ENCODE data around the gene ANKRD11.
"Not testable (repeated sequence)": the region's sequence is repeated elsewhere in the genome, so short reads cannot be mapped to it uniquely, and the experiment has no call there.

The ANKRD11 gene

GRCh38 chr16:89450537-89450936 is 39.8 kb downstream of the ANKRD11 start:
- DNase-seq (ENCODE audit: low spot score), result no peak

DNA sequence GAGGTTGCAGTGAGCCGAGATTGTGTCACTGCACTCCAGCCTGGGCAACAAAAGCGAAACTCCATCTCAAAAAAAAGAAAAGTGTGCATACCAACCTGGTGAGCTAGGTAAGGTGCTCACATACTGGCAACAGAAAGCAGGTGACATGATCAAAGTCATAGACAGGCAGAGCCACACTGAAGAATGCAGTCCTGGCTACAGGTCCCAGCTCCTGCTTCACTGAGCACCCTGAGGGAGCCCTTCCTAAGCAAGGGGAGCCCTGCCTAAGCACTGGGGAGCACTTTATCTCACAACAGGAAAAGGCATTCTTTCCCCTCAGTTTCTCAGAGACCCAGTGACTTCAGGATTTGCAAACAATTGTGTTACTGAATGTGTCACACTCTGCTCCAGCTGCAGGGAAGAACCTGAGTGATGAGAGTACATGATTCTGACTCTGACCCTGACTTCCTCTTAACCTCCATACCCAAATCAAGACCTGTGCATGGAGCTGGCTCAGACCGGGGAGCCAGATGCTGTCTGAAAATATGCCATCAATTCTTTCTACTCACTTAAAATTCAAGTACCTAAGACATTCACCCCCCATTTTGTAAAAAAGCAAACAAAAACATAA is 40.5 kb downstream of the ANKRD11 start:
- no peak for DNase-seq (ENCODE audit: low spot score)

GRCh38 chr16:89448656-89449055 is 41.7 kb downstream of the ANKRD11 start:
- DNase-seq (ENCODE audit: low spot score), result no peak

- no peak for DNase-seq (ENCODE audit: low spot score)
Observed at GRCh38 chr16:89446975-89447293, 43.4 kb downstream of the ANKRD11 start.

- DNase-seq (ENCODE audit: low spot score), result no peak
Observed at GRCh38 chr16:89446136-89446974, 44.0 kb downstream of the ANKRD11 start.

DNA sequence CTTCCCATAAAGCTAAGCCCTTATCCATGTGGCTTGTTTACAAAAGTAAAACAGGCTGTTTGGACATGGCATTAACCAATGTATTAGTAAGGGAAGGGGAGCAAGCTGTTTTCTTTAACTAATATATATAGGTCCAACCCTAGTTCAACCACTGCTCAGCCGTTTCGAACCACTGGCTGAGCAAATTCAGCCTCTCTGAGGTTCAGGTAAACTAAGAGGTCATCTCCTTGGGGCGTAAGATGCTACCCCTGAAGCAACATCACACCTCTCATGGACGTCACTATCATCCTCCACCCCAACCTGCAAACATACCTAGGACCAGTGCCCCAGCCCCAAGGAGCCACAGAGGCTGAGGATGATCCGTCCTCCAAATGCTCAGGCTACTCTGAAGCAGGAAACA is 45.2 kb downstream of the ANKRD11 start:
- no peak for DNase-seq (ENCODE audit: low spot score)

DNA sequence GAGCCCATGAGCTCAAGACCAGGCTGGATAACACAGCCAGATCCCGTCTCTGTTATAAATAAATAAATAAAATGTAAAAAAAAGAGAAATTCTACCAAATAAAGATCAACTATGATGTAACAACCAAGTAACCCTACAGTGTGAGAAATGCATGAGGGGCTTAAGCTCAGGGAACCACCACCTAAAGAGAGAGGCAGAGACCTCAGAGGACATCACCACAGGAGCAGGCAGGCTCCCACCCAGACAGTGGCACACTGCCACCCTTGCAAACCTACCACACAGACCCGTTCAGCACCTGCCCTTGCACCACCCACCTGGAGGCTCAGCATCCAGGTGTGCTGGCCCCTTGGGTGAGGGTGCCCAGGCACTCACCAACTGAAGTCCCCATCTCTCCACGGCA is 45.6 kb downstream of the ANKRD11 start:
- DNase-seq (ENCODE audit: low spot score), result no peak

GRCh38 chr16:89444151-89444723 is 46.1 kb downstream of the ANKRD11 start:
- DNase-seq (ENCODE audit: low spot score), result no peak

GRCh38 chr16:89443727-89444084 is 46.7 kb downstream of the ANKRD11 start:
- DNase-seq (ENCODE audit: low spot score), result no peak

DNA sequence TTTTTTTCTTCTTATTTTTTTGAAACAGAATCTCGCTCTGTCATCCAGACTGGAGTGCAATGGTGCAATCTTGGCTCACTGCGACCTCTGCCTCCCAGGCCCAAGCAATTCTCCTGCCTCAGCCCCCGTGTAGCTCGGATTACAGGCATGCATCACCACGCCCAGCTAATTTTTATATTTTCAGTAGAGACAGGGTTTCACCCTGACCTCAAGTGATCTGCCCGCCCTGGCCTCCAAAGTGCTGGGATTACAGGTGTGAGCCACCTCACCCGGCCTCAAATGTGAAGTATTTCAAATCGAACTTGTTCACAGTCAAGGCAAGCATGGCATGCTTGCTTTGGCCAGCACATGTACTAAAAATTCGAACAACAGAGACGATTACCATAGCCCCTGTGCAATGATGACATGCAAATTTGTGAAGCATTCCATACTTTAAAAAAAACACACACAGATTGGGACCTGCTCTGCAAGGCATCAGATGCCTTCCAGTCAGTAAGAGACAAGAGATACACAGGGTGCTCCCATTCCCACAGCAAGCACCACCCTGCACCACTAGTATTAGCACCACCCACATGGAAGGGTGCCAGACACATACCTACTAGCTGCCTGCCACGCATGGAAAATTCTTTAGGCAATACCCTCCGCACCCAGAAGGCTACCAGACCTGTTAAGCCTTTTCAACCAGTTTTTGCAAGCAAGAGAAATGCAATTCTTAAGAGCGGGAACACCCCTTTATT is 47.2 kb downstream of the ANKRD11 start:
- DNase-seq (ENCODE audit: low spot score), result peak; percentile 46

DNA sequence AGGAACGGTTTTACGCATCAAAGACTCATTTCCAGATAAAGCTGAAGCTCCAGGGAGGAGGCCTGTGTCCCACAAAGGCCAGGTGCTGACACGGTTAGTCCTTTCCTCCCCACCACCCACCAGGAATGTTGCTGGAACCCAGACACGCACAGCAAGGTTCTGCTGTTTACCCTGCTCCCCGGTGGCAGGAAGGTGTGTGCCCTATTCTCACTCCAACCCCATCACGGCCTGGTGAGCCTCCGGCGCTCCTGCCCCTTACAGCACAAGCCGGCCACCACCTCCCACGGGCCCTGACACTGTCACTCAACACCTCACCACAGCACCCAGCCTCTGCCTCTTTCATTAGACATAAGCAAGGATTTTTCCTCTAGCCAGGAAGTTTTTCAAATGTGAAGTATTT is 47.8 kb downstream of the ANKRD11 start:
- DNase-seq (ENCODE audit: low spot score), result no peak

DNA sequence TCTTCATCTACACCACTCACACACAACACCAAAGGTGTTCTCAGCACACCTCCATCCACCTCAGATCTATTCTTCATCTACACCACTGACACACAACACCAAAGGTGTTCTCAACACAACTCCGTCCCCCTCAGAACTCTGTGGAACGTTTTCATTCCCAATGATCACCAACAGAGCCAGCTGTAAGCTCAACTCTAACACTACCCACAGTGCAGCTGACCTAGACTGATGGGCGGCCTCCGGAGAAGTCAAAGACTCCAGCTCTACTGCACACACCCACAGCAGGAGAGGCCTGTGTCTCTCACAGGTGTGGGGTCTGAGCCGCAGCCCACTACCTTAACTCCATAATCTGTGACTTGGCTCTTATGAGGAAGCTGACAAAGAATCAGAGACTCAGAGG is 50.7 kb downstream of the ANKRD11 start:
- DNase-seq (ENCODE audit: low spot score), result no peak

DNA sequence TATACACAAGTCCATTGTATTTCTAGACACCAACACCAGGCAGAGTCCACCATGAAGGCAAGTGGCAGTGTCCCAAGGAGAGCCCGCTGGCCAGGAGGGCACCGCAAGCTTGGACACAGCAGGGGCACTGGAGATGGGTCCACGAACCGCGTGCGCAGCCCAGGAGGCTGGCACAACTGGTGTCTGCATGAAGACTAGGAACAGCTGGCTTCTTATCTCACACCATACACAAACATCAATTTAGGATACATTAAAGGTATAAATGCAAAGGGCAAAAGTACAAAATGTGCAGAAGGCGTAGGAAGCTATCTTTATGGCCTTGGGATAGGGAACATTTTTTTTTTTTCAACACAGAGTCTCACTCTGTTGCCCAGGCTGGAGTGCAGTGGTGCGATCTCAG is 52.4 kb downstream of the ANKRD11 start:
- no peak for DNase-seq (ENCODE audit: low spot score)

DNA sequence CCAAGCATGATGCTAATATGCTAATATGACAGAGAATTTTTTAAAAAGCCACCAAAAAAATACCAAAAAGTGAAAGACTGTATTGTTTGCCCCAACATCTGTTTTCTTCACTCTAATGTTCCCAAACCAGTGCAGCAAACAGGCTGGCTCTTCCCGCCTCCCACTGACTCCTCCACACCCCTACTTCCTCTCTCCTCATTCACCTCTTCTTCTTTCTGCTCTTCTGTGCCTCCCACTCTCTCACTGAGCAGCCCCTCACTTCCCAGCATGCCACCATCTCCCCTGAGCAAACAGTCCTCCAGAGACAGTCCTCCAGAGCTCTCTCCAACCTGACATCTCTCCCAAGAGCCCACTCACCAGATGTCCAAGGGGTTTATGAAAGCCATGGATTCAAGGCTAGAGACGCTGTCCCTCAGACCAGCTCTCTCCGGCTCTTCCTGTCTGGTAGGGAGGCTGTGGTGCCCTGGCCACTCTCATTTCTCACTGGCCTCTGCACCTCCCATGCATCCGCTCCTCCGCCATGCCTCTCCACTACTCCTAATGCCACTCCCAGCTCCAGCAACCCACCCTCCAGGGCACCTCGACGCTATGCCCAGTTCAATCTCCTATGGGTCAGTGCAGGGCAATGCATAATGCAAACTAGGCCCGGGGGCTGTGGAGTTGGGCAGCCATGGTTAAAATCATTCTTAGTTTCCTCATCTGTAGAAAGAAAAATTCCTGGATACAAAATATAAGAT is 52.9 kb downstream of the ANKRD11 start:
- DNase-seq (ENCODE audit: low spot score), result no peak

- no peak for DNase-seq (ENCODE audit: low spot score)
Observed at GRCh38 chr16:89436366-89436765, 54.0 kb downstream of the ANKRD11 start.

- DNase-seq (ENCODE audit: low spot score), result not testable (repeated sequence)
Observed at GRCh38 chr16:89435059-89435458, 55.3 kb downstream of the ANKRD11 start.

DNA sequence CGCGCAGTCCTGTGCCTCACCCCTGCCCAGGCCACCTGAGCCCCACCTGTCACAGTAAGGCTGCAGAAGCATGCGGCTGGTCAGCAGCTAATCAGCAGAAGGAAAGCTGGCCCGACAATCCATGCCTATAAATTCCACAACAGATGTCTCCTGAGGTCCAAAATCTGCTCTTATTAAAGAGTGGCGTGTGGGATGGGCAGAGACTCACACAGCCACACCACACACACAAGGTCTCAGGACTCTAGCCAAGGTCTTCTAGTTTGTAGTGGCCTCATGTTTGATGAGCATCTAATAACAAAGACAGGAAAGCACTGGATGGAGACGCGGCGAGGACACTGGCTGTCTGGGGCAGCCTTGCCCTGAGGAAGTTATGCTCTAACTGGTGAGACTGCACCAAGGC is 55.9 kb downstream of the ANKRD11 start:
- DNase-seq (ENCODE audit: low spot score), result no peak

DNA sequence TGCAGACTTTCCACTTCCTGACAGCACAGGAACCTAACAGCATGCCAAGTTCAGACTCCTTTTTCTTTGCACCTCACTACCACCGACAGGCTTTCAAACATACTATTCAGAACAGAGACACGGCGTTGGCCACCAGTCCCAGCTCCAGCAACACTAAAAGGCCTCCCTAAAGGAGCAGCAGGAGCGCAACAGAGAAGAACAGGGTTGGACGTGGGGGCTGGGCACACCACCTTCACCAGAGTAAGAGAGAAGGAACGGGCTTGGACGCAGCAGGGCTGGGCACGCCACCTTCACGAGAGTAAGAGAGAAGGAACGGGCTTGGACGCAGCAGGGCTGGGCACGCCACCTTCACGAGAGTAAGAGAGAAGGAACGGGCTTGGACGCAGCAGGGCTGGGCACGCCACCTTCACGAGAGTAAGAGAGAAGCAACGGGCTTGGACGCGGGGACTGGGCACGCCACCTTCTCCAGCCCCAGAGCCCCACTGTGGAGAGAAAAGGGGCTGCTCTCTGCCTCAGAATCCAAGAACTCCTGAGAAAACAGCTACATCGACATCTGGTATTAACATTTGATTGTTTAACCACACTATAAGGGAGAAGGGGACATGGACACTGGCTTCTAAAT is 56.9 kb downstream of the ANKRD11 start:
- DNase-seq (ENCODE audit: low spot score), result not testable (repeated sequence)

GRCh38 chr16:89431630-89432029 is 58.7 kb downstream of the ANKRD11 start:
- DNase-seq (ENCODE audit: low spot score), result no peak

DNA sequence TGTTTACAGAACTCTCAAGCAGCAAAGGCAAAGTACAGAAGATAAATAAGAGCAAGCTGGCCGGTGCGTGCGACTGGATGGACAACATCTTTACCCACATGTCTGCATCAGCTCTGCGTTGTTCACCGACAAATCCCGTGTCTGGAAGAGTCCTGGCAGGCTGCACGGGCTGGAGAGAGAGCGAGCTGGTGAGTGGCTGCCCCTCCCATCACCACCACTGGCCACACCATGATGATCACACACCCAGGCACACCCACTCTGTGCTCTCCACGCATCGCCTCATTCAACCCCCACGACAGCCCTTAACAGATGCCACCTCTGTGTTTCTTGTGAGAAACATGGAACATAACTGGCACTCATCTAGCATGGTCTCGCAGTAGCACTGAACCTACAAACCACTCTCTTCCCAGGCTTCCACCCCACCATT is 59.2 kb downstream of the ANKRD11 start:
- no peak for DNase-seq (ENCODE audit: low spot score)

DNA sequence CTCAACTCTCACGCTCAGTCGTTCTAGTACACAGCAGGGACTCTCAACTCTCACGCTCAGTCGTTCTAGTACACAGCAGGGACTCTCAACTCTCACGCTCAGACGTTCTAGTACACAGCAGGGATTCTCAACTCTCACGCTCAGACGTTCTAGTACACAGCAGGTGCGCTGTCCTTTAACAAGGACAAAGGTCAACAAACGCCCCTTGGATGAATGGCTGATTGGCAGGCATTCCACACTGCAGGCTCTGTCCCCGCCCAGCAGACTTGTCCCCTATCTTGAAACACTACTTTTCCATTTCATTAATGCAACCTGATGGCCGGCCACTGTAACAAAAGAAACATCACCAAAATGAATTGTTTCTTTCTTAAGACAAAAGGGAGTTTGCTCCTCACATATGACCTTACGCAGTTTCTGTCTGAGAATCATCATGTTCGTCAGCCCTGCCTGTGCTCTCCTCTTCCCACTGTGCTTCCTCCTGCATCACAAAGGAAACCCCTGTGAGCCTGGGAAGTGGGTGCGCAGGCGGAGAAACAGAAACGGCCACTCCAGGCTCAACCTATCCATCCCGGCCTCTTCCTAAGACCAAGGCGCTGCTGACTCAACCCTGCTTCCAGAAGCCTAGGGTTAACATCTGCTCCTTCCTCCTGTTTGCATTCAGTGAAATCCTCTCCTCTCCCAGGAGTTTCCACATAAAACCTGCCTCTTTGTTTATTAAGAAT is 59.8 kb downstream of the ANKRD11 start:
- DNase-seq (ENCODE audit: low spot score), result no peak
